ENCODE measurements around the gene IL16.

IL16 gene

DNA sequence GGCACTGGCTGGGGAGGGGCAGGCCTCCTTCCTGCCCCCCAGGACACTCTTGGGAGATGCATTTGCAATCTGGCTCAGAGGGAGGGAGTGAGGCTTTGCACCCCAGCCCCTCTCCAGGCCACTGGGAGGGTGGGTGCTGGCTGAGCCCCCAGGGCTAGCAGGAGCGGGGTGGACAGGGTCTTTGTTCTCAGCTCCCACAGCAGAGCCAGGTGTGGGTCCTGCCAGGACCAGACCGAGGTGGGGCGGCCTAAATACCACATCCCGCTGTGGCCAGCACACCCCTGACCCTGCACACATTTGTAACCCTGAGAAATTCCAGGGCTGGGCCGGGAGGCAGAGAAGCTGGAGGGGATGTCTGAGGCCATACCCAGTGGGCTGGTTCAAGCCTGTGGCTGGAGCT, 86.2 kb downstream of the IL16 start:
- no peak for DNase-seq (ENCODE audit: low spot score)
- no peak for TF ChIP-seq CTCF (IDR thresholded peaks at IDR 0.05; ENCODE audit: borderline replicate concordance, control extremely low read depth, extremely low read depth, insufficient read depth, missing control alignments)
- in situ Hi-C loops (cut with MboI; ENCODE audit: low sequenced_read_pairs, unreplicated experiment) = loop anchor here (10.0 kb wide), 1 partner anchor 52 kb away; no protein-coding TSS in a partner anchor

DNA sequence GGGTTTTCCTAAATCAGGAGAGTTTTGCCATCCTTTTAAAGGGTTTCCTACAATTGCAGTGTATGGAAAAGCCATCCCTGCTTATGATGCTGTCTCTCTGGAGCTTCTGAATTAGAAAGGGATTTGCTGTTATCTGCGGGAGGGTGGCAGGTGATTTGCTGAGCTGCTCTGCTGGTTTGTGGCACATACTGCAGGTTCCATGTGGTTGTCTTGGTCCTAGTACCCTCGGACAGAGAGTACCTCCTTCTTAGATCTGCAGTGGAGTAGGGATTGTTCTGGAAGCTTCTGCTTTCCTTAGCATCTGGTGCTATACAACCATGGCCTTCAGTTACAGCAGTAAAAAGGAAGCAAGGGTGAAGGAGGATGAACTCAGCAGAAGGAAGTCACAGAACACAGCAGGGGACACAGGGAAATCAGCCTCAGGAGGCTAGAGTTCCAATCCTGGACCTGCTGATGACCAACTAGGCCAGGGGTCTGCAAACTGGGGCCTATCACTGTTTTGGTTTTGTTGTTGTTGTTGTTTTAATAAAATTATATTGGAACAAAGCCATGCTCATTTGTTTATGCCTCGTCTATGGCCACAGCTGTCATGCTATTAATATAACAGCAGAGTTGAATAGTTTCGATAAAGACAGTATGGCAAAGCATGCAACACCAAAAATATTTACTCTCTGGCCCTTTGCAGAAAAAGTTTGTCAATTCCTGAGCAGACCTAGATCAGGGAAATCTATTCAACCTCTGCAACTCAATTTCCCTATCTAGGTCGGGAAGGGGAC, 87.8 kb downstream of the IL16 start:
- in situ Hi-C loops (cut with MboI; ENCODE audit: low sequenced_read_pairs, unreplicated experiment) = loop anchor here (10.0 kb wide), 1 partner anchor 50 kb away; no protein-coding TSS in a partner anchor
- no peak for TF ChIP-seq CTCF (IDR thresholded peaks at IDR 0.05; ENCODE audit: borderline replicate concordance, control extremely low read depth, extremely low read depth, insufficient read depth, missing control alignments)
- no peak for DNase-seq (ENCODE audit: low spot score)

DNA sequence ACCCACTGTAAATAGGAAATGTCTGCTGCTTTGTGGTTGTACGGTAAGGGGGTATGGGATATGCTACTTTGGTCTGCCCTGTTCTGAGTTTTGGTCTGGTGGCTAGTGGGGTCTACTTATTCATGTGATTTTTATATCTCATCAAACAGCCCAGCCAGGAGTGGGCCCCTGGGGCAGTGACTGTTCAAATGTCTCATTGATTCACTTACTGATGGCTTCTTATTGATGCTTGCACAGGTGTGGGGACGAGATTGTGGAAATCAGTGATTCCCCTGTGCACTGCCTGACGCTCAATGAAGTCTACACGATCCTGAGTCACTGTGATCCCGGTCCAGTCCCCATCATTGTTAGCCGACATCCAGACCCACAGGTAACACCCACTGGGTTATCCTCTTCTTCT, 88.8 kb downstream of the IL16 start:
- in situ Hi-C loops (cut with MboI; ENCODE audit: low sequenced_read_pairs, unreplicated experiment) = loop anchor here (10.0 kb wide), 1 partner anchor 49 kb away; no protein-coding TSS in a partner anchor
- no peak for DNase-seq (ENCODE audit: low spot score)
- TF ChIP-seq CTCF (IDR thresholded peaks at IDR 0.05; ENCODE audit: borderline replicate concordance, control extremely low read depth, extremely low read depth, insufficient read depth, missing control alignments) = no peak

DNA sequence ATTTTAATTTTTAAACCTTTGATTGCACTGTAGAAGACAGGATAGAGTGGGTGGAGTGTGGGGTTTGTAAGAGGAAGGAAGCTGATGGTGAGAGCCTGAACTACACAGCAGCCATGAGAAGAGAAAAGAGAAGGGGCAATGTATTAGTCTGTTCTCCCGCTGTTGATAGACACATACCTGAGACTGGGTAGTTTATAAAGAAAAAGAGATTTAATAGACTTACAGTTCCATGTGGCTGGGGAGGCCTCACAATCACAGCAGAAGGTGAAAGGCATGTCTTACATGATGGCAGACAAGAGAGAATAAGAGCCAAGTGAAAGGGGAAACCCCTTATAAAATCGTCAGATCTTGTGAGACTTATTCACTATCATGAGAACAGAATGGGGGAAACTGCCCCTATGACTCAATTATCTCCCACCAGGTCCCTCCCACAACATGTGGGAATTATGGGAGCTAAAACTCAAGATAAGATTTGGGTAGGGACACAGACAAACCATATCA, 90.0 kb downstream of the IL16 start:
- in situ Hi-C loops (cut with MboI; ENCODE audit: low sequenced_read_pairs, unreplicated experiment) = loop anchor here (10.0 kb wide), 1 partner anchor 48 kb away; no protein-coding TSS in a partner anchor
- DNase-seq (ENCODE audit: low spot score) = no peak
- TF ChIP-seq CTCF (IDR thresholded peaks at IDR 0.05; ENCODE audit: borderline replicate concordance, control extremely low read depth, extremely low read depth, insufficient read depth, missing control alignments) = no peak

- DNase-seq (ENCODE audit: low spot score) = no peak
- in situ Hi-C loops (cut with MboI; ENCODE audit: low sequenced_read_pairs, unreplicated experiment) = loop anchor here (10.0 kb wide), 1 partner anchor 47 kb away; no protein-coding TSS in a partner anchor
- no peak for TF ChIP-seq CTCF (IDR thresholded peaks at IDR 0.05; ENCODE audit: borderline replicate concordance, control extremely low read depth, extremely low read depth, insufficient read depth, missing control alignments)
Observed at GRCh38 chr15:81288040-81288439, 91.4 kb downstream of the IL16 start.

DNA sequence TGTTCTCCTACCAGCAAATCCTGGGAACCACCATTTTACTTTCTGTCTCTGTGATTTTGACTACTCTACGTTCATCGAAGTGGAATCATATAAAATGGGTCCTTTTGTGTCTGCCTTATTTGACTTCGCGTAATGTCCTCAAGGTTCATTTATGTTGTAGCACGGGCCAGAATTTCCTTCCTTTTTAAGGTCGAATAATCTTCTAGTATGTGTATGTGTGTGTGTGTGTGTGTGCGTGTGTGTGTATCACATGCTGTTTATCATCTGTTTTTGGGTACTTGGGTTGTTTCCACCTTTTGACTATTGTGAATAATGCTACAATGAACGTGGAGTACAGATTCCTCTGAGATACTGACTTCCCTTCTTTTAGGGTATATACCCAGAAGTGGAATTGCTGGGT, 91.9 kb downstream of the IL16 start:
- in situ Hi-C loops (cut with MboI; ENCODE audit: low sequenced_read_pairs, unreplicated experiment) = loop anchor here (10.0 kb wide), 1 partner anchor 46 kb away; no protein-coding TSS in a partner anchor
- no peak for DNase-seq (ENCODE audit: low spot score)
- TF ChIP-seq CTCF (IDR thresholded peaks at IDR 0.05; ENCODE audit: borderline replicate concordance, control extremely low read depth, extremely low read depth, insufficient read depth, missing control alignments) = no peak
